ENCODE data around the gene TNFRSF1B. TPM values are rescaled to one million over a fixed set of nuclear protein-coding genes. Genes with fewer than 3 reads are reported as not detected.

The TNFRSF1B gene
- total RNA-seq, 1 donor from 2014 or later: 16.2 TPM

- no peaks in the 10 kb centered on the region for H3K9me3 ChIP-seq (replicated peaks)
- H3K27ac ChIP-seq (replicated peaks): no peak overlapping the region
- TF ChIP-seq, protein P1, sequence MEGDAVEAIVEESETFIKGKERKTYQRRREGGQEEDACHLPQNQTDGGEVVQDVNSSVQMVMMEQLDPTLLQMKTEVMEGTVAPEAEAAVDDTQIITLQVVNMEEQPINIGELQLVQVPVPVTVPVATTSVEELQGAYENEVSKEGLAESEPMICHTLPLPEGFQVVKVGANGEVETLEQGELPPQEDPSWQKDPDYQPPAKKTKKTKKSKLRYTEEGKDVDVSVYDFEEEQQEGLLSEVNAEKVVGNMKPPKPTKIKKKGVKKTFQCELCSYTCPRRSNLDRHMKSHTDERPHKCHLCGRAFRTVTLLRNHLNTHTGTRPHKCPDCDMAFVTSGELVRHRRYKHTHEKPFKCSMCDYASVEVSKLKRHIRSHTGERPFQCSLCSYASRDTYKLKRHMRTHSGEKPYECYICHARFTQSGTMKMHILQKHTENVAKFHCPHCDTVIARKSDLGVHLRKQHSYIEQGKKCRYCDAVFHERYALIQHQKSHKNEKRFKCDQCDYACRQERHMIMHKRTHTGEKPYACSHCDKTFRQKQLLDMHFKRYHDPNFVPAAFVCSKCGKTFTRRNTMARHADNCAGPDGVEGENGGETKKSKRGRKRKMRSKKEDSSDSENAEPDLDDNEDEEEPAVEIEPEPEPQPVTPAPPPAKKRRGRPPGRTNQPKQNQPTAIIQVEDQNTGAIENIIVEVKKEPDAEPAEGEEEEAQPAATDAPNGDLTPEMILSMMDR (IDR thresholded peaks at IDR 0.05; ENCODE audit: borderline replicate concordance): no peak
- no peaks in the 10 kb centered on the region for H3K36me3 ChIP-seq
- peak; percentile 13 for DNase-seq
- intact Hi-C loops (cut with micrococcal nuclease): no loop called here
- H3K4me3 ChIP-seq: no peak overlapping the region
- H3K4me1 ChIP-seq: peaks cover 22% of the 10 kb centered on the region
- H3K27me3 ChIP-seq (ENCODE audit: low read depth): no peaks in the 10 kb centered on the region
Measured at GRCh38 chr1:12138196-12139168, 28.3 kb upstream of the TNFRSF1B start.

DNA sequence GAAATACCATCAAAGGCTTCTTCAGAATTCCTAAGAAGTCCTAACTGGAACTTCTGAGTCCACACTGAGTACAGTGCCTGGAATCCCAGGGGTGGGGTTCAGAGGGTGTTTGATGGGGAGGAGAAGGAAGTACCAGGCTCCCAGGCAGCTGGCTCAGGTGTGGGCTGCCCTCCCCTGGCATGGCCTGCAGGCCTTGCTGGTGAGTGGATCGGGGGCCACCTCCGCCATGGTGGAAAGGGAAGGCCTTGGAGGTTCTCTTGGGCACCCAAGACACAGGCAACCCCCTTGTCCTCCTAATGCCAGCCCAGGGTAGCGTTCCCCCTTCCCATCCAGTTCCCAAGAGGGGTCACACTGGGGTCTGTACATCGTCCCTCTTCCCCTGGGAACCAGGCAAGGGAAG, 26.8 kb upstream of the TNFRSF1B start:
- Histone ChIP-seq H3K9me3 (replicated peaks) (no peaks in the 10 kb centered on the region), H3K36me3 (no peaks in the 10 kb centered on the region), H3K27me3 (ENCODE audit: low read depth) (no peaks in the 10 kb centered on the region), H3K4me1 (peaks cover 30% of the 10 kb centered on the region), H3K4me3 (no peak overlapping the region), H3K27ac (replicated peaks) (no peak overlapping the region)
- DNase-seq: peak; percentile 0
- TF ChIP-seq, protein P1 (IDR thresholded peaks at IDR 0.05; ENCODE audit: borderline replicate concordance): no peak
- intact Hi-C loops (cut with micrococcal nuclease): no loop called here

GRCh38 chr1:12140515-12141162, 26.2 kb upstream of the TNFRSF1B start:
- no peak overlapping the region for H3K4me3 ChIP-seq
- H3K27me3 ChIP-seq (ENCODE audit: low read depth): no peaks in the 10 kb centered on the region
- peaks cover 25% of the 10 kb centered on the region for H3K4me1 ChIP-seq
- TF ChIP-seq, protein P1 (IDR thresholded peaks at IDR 0.05; ENCODE audit: borderline replicate concordance): no peak
- no peaks in the 10 kb centered on the region for H3K36me3 ChIP-seq
- no peaks in the 10 kb centered on the region for H3K9me3 ChIP-seq (replicated peaks)
- no peak overlapping the region for H3K27ac ChIP-seq (replicated peaks)
- intact Hi-C loops (cut with micrococcal nuclease): no loop called here
- DNase-seq: peak; percentile 9

DNA sequence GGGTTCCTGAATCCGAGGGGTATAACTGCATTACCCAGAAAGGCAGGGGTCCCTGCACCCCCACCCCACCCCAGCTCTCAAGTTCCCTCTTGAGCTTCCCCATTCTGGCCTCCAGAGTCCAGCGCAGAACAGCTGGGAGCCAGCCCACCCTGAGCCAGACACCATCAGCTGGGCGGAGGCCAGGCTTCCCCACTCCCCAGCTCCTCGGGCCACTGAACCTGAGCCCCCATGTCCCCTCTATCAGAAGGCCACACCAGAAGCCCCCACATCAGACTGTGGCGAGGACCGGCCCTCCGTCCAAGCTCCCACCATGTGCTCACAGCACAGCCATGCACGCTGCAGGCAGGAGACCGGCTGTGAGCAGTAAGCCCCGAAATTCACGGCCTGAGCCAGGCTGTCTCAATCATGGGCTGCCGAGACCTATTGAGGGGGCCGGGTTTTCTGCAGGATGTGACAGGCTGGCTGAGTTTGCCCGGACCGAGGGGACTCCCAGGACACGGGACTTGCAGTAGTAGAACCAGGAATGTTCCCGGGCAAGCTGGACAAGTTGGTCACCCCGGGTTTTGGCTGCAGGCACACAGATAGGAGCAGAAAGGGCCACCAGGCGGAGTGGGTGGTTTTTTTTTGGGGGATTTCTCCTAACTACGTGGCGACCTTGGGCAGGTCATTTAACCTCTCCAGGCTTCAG, 25.5 kb upstream of the TNFRSF1B start:
- Histone ChIP-seq H3K4me3 (no peak overlapping the region), H3K9me3 (replicated peaks) (no peaks in the 10 kb centered on the region), H3K27ac (replicated peaks) (no peak overlapping the region), H3K27me3 (ENCODE audit: low read depth) (no peaks in the 10 kb centered on the region), H3K4me1 (peaks cover 21% of the 10 kb centered on the region), H3K36me3 (no peaks in the 10 kb centered on the region)
- intact Hi-C loops (cut with micrococcal nuclease): no loop called here
- peak; percentile 25 for DNase-seq
- TF ChIP-seq, protein P1 (IDR thresholded peaks at IDR 0.05; ENCODE audit: borderline replicate concordance): no peak

DNA sequence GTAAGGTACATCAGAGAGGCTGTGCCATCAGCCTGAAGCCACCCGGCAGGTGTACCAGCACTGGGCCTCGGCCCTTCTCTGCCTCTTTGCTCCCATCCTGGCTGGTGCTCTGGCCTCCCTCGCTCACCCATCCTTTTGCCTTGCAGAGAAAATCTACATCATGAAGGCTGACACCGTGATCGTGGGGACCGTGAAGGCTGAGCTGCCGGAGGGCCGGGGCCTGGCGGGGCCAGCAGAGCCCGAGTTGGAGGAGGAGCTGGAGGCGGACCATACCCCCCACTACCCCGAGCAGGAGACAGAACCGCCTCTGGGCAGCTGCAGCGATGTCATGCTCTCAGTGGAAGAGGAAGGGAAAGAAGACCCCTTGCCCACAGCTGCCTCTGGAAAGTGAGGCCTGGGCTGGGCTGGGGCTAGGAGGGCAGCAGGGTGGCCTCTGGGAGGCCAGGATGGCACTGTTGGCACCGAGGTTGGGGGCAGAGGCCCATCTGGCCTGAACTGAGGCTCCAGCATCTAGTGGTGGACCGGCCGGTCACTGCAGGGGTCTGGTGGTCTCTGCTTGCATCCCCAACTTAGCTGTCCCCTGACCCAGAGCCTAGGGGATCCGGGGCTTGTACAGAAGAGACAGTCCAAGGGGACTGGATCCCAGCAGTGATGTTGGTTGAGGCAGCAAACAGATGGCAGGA, 24.5 kb upstream of the TNFRSF1B start:
- TF ChIP-seq, protein P1 (IDR thresholded peaks at IDR 0.05; ENCODE audit: borderline replicate concordance): no peak
- H3K36me3 ChIP-seq: no peaks in the 10 kb centered on the region
- no peaks in the 10 kb centered on the region for H3K27me3 ChIP-seq (ENCODE audit: low read depth)
- H3K27ac ChIP-seq (replicated peaks): peak overlapping the region; percentile 65
- H3K4me3 ChIP-seq: no peak overlapping the region
- no peaks in the 10 kb centered on the region for H3K9me3 ChIP-seq (replicated peaks)
- no peak for DNase-seq
- intact Hi-C loops (cut with micrococcal nuclease): no loop called here
- H3K4me1 ChIP-seq: peaks cover 26% of the 10 kb centered on the region
